Measurements from ENCODE around the gene DAAM1.

The DAAM1 gene

GRCh38 chr14:59210621-59211020 is 22.2 kb downstream of the DAAM1 start:
- Histone ChIP-seq H3K9ac (ENCODE audit: low read depth, low read length, poor library complexity, severe bottlenecking) (no peak overlapping the region), H3K36me3 (ENCODE audit: insufficient read depth, low read length) (no peaks in the 10 kb centered on the region), H3K4me3 (ENCODE audit: low read length, poor library complexity, severe bottlenecking) (no peak overlapping the region), H3K4me1 (ENCODE audit: insufficient read depth, low read length, poor library complexity, severe bottlenecking) (peaks cover 14% of the 10 kb centered on the region), H3K9me3 (ENCODE audit: insufficient read depth, low read depth, low read length) (no peaks in the 10 kb centered on the region), H2AFZ (ENCODE audit: low read length) (no peak overlapping the region), H3K4me2 (ENCODE audit: low read depth, low read length, poor library complexity, severe bottlenecking) (no peak overlapping the region), H3K27me3 (ENCODE audit: insufficient read depth, low read length, poor library complexity, severe bottlenecking) (no peaks in the 10 kb centered on the region), H3F3A (ENCODE audit: low read depth) (no peaks in the 10 kb centered on the region), H4K20me1 (ENCODE audit: insufficient read depth, low read length, poor library complexity, severe bottlenecking) (no peaks in the 10 kb centered on the region), H3K9me2 (replicated peaks; ENCODE audit: low read depth, low read length) (no peaks in the 10 kb centered on the region), H3K79me2 (ENCODE audit: insufficient read depth, low read length) (no peaks in the 10 kb centered on the region; the same call in 1 of the 2 replicates)
- TF ChIP-seq CTCF (conservative IDR thresholded peaks at IDR 0.05; ENCODE audit: low read length) (no peak), EZH2phosphoT487 (IDR thresholded peaks at IDR 0.05; ENCODE audit: borderline replicate concordance) (no peak)

- Histone ChIP-seq H3F3A (ENCODE audit: low read depth) (no peaks in the 10 kb centered on the region), H2AFZ (ENCODE audit: low read length) (no peak overlapping the region), H3K9me3 (ENCODE audit: insufficient read depth, low read depth, low read length) (no peaks in the 10 kb centered on the region), H3K4me2 (ENCODE audit: low read depth, low read length, poor library complexity, severe bottlenecking) (no peak overlapping the region), H3K79me2 (ENCODE audit: insufficient read depth, low read length) (no peaks in the 10 kb centered on the region), H3K4me1 (ENCODE audit: insufficient read depth, low read length, poor library complexity, severe bottlenecking) (peaks cover 14% of the 10 kb centered on the region), H3K9ac (ENCODE audit: low read depth, low read length, poor library complexity, severe bottlenecking) (no peak overlapping the region), H3K9me2 (replicated peaks; ENCODE audit: low read depth, low read length) (no peaks in the 10 kb centered on the region), H3K36me3 (ENCODE audit: insufficient read depth, low read length) (no peaks in the 10 kb centered on the region), H4K20me1 (ENCODE audit: insufficient read depth, low read length, poor library complexity, severe bottlenecking) (no peaks in the 10 kb centered on the region), H3K27me3 (ENCODE audit: insufficient read depth, low read length, poor library complexity, severe bottlenecking) (no peaks in the 10 kb centered on the region), H3K4me3 (ENCODE audit: low read length, poor library complexity, severe bottlenecking) (no peak overlapping the region)
- TF ChIP-seq CTCF (conservative IDR thresholded peaks at IDR 0.05; ENCODE audit: low read length), result no peak
- no peak for TF ChIP-seq EZH2phosphoT487 (IDR thresholded peaks at IDR 0.05; ENCODE audit: borderline replicate concordance)
These were observed 25.2 kb downstream of the DAAM1 start for GRCh38 chr14:59213368-59214315.

- Histone ChIP-seq H3F3A (ENCODE audit: low read depth) (no peaks in the 10 kb centered on the region), H3K9me3 (ENCODE audit: insufficient read depth, low read depth, low read length) (no peaks in the 10 kb centered on the region), H3K9ac (ENCODE audit: low read depth, low read length, poor library complexity, severe bottlenecking) (no peak overlapping the region), H3K27me3 (ENCODE audit: insufficient read depth, low read length, poor library complexity, severe bottlenecking) (no peaks in the 10 kb centered on the region), H4K20me1 (ENCODE audit: insufficient read depth, low read length, poor library complexity, severe bottlenecking) (no peaks in the 10 kb centered on the region), H3K9me2 (replicated peaks; ENCODE audit: low read depth, low read length) (no peaks in the 10 kb centered on the region), H3K4me1 (ENCODE audit: insufficient read depth, low read length, poor library complexity, severe bottlenecking) (peaks cover 14% of the 10 kb centered on the region), H3K4me2 (ENCODE audit: low read depth, low read length, poor library complexity, severe bottlenecking) (no peak overlapping the region), H3K36me3 (ENCODE audit: insufficient read depth, low read length) (no peaks in the 10 kb centered on the region), H3K79me2 (ENCODE audit: insufficient read depth, low read length) (0 out of 2 replicates have a peak, but pooled peaks cover 5% of the 10 kb centered on the region), H3K4me3 (ENCODE audit: low read length, poor library complexity, severe bottlenecking) (no peak overlapping the region), H2AFZ (ENCODE audit: low read length) (no peak overlapping the region)
- TF ChIP-seq CTCF (conservative IDR thresholded peaks at IDR 0.05; ENCODE audit: low read length), result no peak
- no peak for TF ChIP-seq EZH2phosphoT487 (IDR thresholded peaks at IDR 0.05; ENCODE audit: borderline replicate concordance)
These were observed 26.3 kb downstream of the DAAM1 start for GRCh38 chr14:59214702-59215302.
